Measurements from ENCODE around the gene DDAH2.
"Not testable (repeated sequence)": the region's sequence is repeated elsewhere in the genome, so short reads cannot be mapped to it uniquely, and the experiment has no call there.

DDAH2 gene

DNA sequence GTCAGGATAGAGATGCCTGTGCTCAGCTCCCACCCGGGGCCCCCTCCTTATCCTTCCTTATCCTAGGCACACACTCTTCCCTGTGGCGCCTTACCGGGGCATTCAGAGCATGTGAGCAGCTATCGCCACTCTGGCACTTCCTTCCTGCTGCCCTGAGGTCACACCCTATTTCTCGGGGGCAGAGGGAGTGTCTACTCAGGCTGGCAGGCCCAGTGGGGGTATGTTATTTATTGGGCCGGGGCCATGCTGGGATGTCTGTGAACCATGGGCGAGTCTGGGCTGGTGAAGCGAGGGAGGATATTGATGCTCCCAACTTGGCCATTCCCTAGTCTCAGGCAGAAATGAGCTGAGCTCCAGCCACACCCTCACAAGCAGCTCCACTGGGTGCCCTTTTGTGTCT lies 17.9 kb downstream of the DDAH2 start:
- Mint-ChIP-seq H3K27ac (peak overlapping the region in 1 of 3 experiments; percentile 83), H3K36me3 (ENCODE audit: low read depth) (no peaks in the 10 kb centered on the region), H3K4me3 (no peak overlapping the region), H3K4me1 (peaks cover 36% of the 10 kb centered on the region), H3K27me3 (ENCODE audit: low read depth) (peaks cover 8% of the 10 kb centered on the region), H3K9me3 (no peaks in the 10 kb centered on the region)
- TF ChIP-seq, protein P1, sequence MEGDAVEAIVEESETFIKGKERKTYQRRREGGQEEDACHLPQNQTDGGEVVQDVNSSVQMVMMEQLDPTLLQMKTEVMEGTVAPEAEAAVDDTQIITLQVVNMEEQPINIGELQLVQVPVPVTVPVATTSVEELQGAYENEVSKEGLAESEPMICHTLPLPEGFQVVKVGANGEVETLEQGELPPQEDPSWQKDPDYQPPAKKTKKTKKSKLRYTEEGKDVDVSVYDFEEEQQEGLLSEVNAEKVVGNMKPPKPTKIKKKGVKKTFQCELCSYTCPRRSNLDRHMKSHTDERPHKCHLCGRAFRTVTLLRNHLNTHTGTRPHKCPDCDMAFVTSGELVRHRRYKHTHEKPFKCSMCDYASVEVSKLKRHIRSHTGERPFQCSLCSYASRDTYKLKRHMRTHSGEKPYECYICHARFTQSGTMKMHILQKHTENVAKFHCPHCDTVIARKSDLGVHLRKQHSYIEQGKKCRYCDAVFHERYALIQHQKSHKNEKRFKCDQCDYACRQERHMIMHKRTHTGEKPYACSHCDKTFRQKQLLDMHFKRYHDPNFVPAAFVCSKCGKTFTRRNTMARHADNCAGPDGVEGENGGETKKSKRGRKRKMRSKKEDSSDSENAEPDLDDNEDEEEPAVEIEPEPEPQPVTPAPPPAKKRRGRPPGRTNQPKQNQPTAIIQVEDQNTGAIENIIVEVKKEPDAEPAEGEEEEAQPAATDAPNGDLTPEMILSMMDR (IDR thresholded peaks at IDR 0.05; ENCODE audit: unreplicated experiment in 3 of 3): no peak

DNA sequence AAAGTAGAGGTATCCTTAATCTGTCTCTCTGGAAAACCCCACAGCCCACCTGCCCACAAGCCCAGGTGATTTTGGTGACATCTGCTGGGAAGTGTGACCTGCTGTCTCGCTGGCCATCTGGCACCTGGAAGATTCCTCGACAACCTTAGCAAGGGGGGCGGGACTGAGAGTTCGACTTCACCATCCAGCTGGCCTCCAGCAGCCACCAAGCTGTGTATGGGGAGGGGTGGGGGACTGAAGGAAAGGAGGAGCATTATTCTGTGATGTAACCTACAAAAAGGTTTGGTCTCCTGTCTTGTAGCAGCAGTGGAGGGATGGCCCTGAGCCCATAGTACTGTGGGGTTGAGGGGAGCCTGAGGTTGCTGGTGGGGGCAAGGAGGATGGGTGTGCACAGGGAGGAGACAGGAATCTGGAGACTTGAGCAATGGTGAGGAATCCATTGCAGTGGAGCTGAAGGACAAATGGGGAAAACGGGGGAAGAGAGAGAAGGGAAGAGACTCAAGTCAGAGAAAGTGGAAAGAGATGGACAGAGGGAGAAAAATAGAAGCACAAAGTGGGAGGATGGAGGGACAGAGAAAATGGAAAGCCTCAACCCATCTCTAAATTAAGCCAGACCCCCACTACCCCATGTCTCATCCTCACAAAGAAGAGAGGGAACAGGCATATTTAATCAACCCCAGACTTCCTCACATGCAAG lies 18.4 kb downstream of the DDAH2 start:
- Mint-ChIP-seq H3K4me3 (no peak overlapping the region), H3K9me3 (no peaks in the 10 kb centered on the region), H3K36me3 (ENCODE audit: low read depth) (no peaks in the 10 kb centered on the region), H3K4me1 (peaks cover 34% of the 10 kb centered on the region), H3K27me3 (ENCODE audit: low read depth) (peaks cover 8% of the 10 kb centered on the region), H3K27ac (no peak overlapping the region)
- TF ChIP-seq, protein P1 (IDR thresholded peaks at IDR 0.05; ENCODE audit: unreplicated experiment in 3 of 3): no peak

DNA sequence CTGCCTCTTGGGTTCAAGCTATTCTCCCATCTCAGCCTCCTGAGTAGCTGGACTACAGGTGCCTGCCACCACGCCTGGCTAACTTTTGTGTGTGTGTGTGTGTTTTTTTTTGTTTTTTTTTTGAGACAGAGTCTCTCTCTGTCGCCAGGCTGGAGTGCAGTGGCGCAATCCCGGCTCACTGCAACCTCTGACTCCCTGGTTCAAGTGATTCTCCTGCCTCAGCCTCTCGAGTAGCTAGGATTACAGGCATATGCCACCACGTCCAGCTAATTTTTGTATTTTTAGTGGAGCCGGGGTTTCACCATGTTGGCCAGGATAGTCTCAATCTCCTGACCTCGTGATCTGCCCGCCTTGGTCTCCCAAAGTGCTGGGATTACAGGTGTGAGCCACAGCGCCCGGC lies 19.9 kb downstream of the DDAH2 start:
- peaks cover 22% of the 10 kb centered on the region for H3K4me1 Mint-ChIP-seq
- not testable (repeated sequence) for H3K36me3 Mint-ChIP-seq (ENCODE audit: low read depth); H3K27ac Mint-ChIP-seq; H3K4me3 Mint-ChIP-seq; H3K9me3 Mint-ChIP-seq; H3K27me3 Mint-ChIP-seq (ENCODE audit: low read depth)

DNA sequence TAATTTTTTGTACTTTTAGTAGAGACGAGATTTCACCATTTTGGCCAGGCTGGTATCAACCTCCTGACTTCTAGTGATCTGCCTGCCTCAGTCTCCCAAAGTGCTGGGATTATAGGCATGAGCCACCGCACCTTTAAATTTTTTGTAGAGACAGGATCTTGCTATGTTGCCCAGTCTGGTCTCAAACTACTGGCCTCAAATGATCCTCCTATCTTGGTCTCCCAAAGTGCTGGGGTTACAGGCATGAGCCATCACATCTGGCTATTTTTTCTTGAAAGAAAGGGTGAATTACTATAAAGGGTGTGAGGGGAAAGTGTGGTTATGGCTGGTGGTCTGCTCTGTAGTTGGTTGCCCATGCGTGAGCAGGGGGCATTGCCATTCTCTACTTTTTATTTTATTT lies 20.9 kb downstream of the DDAH2 start:
- Mint-ChIP-seq H3K36me3 (ENCODE audit: low read depth) (no peaks in the 10 kb centered on the region), H3K27me3 (ENCODE audit: low read depth) (peaks cover 8% of the 10 kb centered on the region)

DNA sequence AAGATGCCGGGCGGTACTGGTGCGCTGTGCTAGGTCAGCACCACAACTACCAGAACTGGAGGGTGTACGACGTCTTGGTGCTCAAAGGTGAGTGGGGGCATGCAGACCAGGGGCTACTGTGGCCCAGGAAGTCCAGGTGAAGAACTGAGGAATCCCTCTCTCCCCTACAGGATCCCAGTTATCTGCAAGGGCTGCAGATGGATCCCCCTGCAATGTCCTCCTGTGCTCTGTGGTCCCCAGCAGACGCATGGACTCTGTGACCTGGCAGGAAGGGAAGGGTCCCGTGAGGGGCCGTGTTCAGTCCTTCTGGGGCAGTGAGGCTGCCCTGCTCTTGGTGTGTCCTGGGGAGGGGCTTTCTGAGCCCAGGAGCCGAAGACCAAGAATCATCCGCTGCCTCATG lies 21.4 kb downstream of the DDAH2 start:
- H3K4me3 Mint-ChIP-seq: no peak overlapping the region

More for the DNA sequence above, 20.9 kb downstream of the DDAH2 start:
- no peak overlapping the region for H3K4me3 Mint-ChIP-seq
- no peak overlapping the region for H3K27ac Mint-ChIP-seq
- TF ChIP-seq, protein P1 (IDR thresholded peaks at IDR 0.05; ENCODE audit: unreplicated experiment in 3 of 3): no peak
- H3K4me1 Mint-ChIP-seq: peaks cover 18% of the 10 kb centered on the region
- no peaks in the 10 kb centered on the region for H3K9me3 Mint-ChIP-seq

DNA sequence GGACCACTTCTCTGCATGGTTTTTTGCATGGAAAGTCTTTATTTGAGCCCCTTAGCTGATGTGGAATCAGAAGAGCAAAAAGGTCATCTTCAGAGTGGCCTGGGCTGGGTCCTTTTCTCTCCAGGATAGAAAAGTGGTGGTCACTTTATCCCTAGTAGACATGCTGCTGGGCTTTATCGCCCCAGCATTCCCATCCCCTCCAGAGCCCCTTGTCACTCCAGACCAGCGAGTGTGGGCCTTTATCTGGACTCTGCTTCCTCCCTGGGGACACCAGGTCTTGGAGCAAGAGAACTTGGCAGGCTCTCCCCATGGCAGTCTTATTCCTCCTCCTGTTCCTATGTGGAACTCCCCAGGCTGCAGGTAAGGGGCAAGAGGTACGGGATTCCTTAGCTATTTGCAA lies 22.5 kb downstream of the DDAH2 start, which contains the start of gene LY6G6F:
LY6G6F (plus strand) TSS at position 268 of the 400 bp plus-strand sequence; CDS start at position 309, 41 bp downstream.
- TF ChIP-seq, protein P1 (IDR thresholded peaks at IDR 0.05; ENCODE audit: unreplicated experiment in 3 of 3): no peak
- no peaks in the 10 kb centered on the region for H3K9me3 Mint-ChIP-seq
- H3K4me3 Mint-ChIP-seq: peak within 1 kb of the TSS in 2 of 3 experiments; percentile 56 to 61
- no peaks in the 10 kb centered on the region for H3K36me3 Mint-ChIP-seq (ENCODE audit: low read depth)
- peaks cover 8% of the 10 kb centered on the region for H3K4me1 Mint-ChIP-seq
- H3K27ac Mint-ChIP-seq: no peak within 1 kb of the TSS
- peaks cover 3% of the 10 kb centered on the region for H3K27me3 Mint-ChIP-seq (ENCODE audit: low read depth)

More for the DNA sequence above, 21.4 kb downstream of the DDAH2 start:
- TF ChIP-seq, protein P1 (IDR thresholded peaks at IDR 0.05; ENCODE audit: unreplicated experiment in 3 of 3): no peak
- Mint-ChIP-seq H3K36me3 (ENCODE audit: low read depth) (no peaks in the 10 kb centered on the region), H3K27ac (no peak overlapping the region), H3K27me3 (ENCODE audit: low read depth) (peaks cover 7% of the 10 kb centered on the region), H3K9me3 (no peaks in the 10 kb centered on the region), H3K4me1 (peaks cover 15% of the 10 kb centered on the region)
